GM21717 (cell line): Measurements from ENCODE around the gene PDXP.
A peak's percentile ranks its signal among the peaks of the same experiment; 100 is the strongest.
"Not testable (repeated sequence)": the region's sequence is repeated elsewhere in the genome, so short reads cannot be mapped to it uniquely, and the experiment has no call there.

ENCODE experiments used
- ATAC-seq: cut with Tn5 transposase; IDR thresholded peaks from one replicate; pipeline ENCODE4 v1.9.1; 2021; ENCODE audit warnings: mild to moderate bottlenecking, moderate library complexity; ENCODE audit not compliant: unreplicated experiment

PDXP gene

GRCh38 chr22:37643225-37643847, 15.2 kb upstream of the PDXP start:
- ATAC-seq, result no peak

GRCh38 chr22:37647317-37647716, 11.2 kb upstream of the PDXP start:
- no peak for ATAC-seq

- ATAC-seq, result no peak
These were observed 10.6 kb upstream of the PDXP start for GRCh38 chr22:37647928-37648327.

GRCh38 chr22:37650463-37651136, 7.9 kb upstream of the PDXP start:
- ATAC-seq, result no peak

GRCh38 chr22:37654563-37655251, 3.8 kb upstream of the PDXP start:
- ATAC-seq, result no peak

GRCh38 chr22:37655252-37655563, 3.3 kb upstream of the PDXP start:
- ATAC-seq, result no peak

GRCh38 chr22:37656583-37656982, 1.9 kb upstream of the PDXP start:
- not testable (repeated sequence) for ATAC-seq

GRCh38 chr22:37657590-37658132, 862 bp upstream of the PDXP start:
- ATAC-seq, result no peak

GRCh38 chr22:37659066-37659896, 758 bp downstream of the PDXP start:
- peak; percentile 5 for ATAC-seq

GRCh38 chr22:37659897-37660708, 1.6 kb downstream of the PDXP start:
- no peak for ATAC-seq

GRCh38 chr22:37660709-37661045, 2.2 kb downstream of the PDXP start:
- no peak for ATAC-seq

- ATAC-seq, result no peak
These were observed 2.8 kb downstream of the PDXP start for GRCh38 chr22:37661160-37661924.

GRCh38 chr22:37662039-37662438, 3.5 kb downstream of the PDXP start:
- no peak for ATAC-seq

GRCh38 chr22:37663521-37664140, 5.1 kb downstream of the PDXP start:
- no peak for ATAC-seq

- ATAC-seq, result no peak
These were observed 6.0 kb downstream of the PDXP start for GRCh38 chr22:37664249-37665101.

- ATAC-seq, result no peak
These were observed 7.0 kb downstream of the PDXP start for GRCh38 chr22:37665487-37665886.

GRCh38 chr22:37669586-37669985, 11.1 kb downstream of the PDXP start:
- ATAC-seq, result no peak

GRCh38 chr22:37672206-37672919, 13.8 kb downstream of the PDXP start:
- no peak for ATAC-seq
